DLD1 (cell line): ENCODE data around the gene MPP3.
"Not testable (repeated sequence)": the region's sequence is repeated elsewhere in the genome, so short reads cannot be mapped to it uniquely, and the experiment has no call there.

ENCODE experiments used
- in situ Hi-C: cut with HindIII; loops from 2 replicates; pipeline ENCODE4 v1.10.0; 2017; ENCODE audit warnings: low sequenced_read_pairs

MPP3 gene

GRCh38 chr17:43832976-43833829 lies at the start of gene MPP3:
Gene MPP3 (minus strand): TSS chr17:43833146. CDS start chr17:43831906, 1,240 bp downstream.
- in situ Hi-C loops, result no loop called here

- in situ Hi-C loops, result no loop called here
Observed at GRCh38 chr17:43881758-43882505, 49.0 kb upstream of the MPP3 start.

GRCh38 chr17:43881181-43881580 lies 48.2 kb upstream of the MPP3 start:
- in situ Hi-C loops, result no loop called here

- in situ Hi-C loops, result no loop called here
Observed at GRCh38 chr17:43880420-43880991, 47.6 kb upstream of the MPP3 start.

GRCh38 chr17:43879723-43880419 lies 46.9 kb upstream of the MPP3 start:
- in situ Hi-C loops, result no loop called here

- in situ Hi-C loops, result no loop called here
Observed at GRCh38 chr17:43878260-43879175, 45.6 kb upstream of the MPP3 start.

- in situ Hi-C loops, result no loop called here
Observed at GRCh38 chr17:43877451-43878155, 44.7 kb upstream of the MPP3 start.

- in situ Hi-C loops, result no loop called here
Observed at GRCh38 chr17:43877031-43877430, 44.1 kb upstream of the MPP3 start.

- in situ Hi-C loops, result no loop called here
Observed at GRCh38 chr17:43875476-43876147, 42.7 kb upstream of the MPP3 start.

GRCh38 chr17:43874293-43874692 lies 41.3 kb upstream of the MPP3 start:
- in situ Hi-C loops, result no loop called here

- in situ Hi-C loops, result no loop called here
Observed at GRCh38 chr17:43873815-43874214, 40.9 kb upstream of the MPP3 start.

- in situ Hi-C loops, result no loop called here
Observed at GRCh38 chr17:43873091-43873490, 40.1 kb upstream of the MPP3 start.

GRCh38 chr17:43871946-43872690 lies 39.2 kb upstream of the MPP3 start:
- in situ Hi-C loops, result no loop called here

GRCh38 chr17:43869031-43869430 lies 36.1 kb upstream of the MPP3 start:
- in situ Hi-C loops, result not testable (repeated sequence)

GRCh38 chr17:43868226-43868994 lies 35.5 kb upstream of the MPP3 start:
- in situ Hi-C loops, result no loop called here

- in situ Hi-C loops, result no loop called here
Observed at GRCh38 chr17:43864161-43864984, 31.4 kb upstream of the MPP3 start.

- in situ Hi-C loops, result no loop called here
Observed at GRCh38 chr17:43861960-43862359, 29.0 kb upstream of the MPP3 start.
